GM12874 (cell line): Measurements from ENCODE around the gene CPA2.

Source experiments
- CTCF ChIP-seq: IDR thresholded peaks from 2 replicates; pipeline ENCODE4 v1.5.1; 2011; ENCODE audit warnings: low read depth, mild to moderate bottlenecking, control low read depth, low read length, moderate library complexity; ENCODE audit not compliant: insufficient read depth

Gene CPA2

GRCh38 chr7:130286881-130287280 lies 20.2 kb downstream of the CPA2 start:
- TF ChIP-seq CTCF: no peak

GRCh38 chr7:130288168-130288567 lies 21.5 kb downstream of the CPA2 start:
- no peak for TF ChIP-seq CTCF

- no peak for TF ChIP-seq CTCF
Measured at GRCh38 chr7:130288829-130289228, 22.2 kb downstream of the CPA2 start.

GRCh38 chr7:130289478-130289877 lies 22.8 kb downstream of the CPA2 start:
- TF ChIP-seq CTCF: no peak

GRCh38 chr7:130290745-130291144 lies 24.1 kb downstream of the CPA2 start:
- no peak for TF ChIP-seq CTCF

DNA sequence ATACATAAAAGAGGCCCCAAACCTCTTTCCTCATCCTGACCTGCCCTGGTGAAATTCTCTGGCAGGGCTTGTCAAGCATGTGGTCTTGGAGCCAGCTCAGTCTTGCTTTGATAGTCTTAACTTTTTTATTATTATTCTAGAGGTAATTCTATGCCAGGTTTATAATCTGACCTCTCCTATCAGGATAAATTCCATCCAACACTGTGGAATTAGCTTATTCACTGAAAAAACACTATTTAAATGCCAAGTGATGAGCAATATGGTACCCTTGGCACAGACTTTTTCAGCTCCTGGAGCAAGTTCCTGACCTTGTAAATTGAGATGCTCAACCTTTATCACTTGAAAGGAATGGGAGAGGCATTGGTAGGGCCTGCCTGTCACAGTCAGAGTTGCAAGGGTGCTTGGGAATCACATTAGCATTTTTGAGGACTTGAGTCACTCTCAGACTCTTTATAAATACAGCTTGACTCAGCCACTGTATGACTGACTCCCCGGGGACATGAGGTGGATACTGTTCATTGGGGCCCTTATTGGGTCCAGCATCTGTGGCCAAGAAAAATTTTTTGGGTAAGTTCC lies 26.1 kb downstream of the CPA2 start, which contains the start of gene CPA4:
Gene CPA4, plus strand, starts transcription at position 480 of the 576 bp plus-strand sequence. Its CDS starts 20 bp downstream, at position 500.
- TF ChIP-seq CTCF: no peak

DNA sequence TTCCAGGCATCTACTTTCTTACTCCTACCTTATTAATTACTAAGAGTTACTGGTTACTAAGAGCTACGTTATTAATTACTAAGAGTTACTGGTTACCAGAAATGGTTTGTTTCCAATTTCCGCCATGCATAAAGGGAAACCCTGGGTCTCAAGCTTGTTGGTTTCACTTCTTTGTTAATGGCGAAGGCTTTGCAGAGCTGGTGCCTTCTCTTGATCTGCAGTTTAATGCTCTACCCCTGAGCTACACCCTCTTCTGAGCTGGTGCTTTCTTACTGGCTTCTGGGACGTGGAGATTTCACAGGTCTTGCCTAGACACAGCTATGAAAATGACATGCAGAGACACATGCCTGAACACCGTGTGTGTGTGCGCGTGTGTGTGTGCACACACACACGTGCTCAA lies 26.9 kb downstream of the CPA2 start:
- TF ChIP-seq CTCF: no peak

- TF ChIP-seq CTCF: no peak
Measured at GRCh38 chr7:130294314-130294713, 27.7 kb downstream of the CPA2 start.
